ENCODE data around the gene PPM1N.

The PPM1N gene

GRCh38 chr19:45547211-45547770 lies 49.0 kb downstream of the PPM1N start:
- H3K79me2 ChIP-seq, result no peaks in the 10 kb centered on the region
- no peak overlapping the region for H2AFZ ChIP-seq
- no peaks in the 10 kb centered on the region for H3K9me3 ChIP-seq (ENCODE audit: control insufficient read depth, low read length)
- no peaks in the 10 kb centered on the region for H3K27me3 ChIP-seq (ENCODE audit: control insufficient read depth, insufficient read depth, low read length)
- no peaks in the 10 kb centered on the region for H3K36me3 ChIP-seq (ENCODE audit: control insufficient read depth, insufficient read depth, low read length)
- no peak overlapping the region for H3K9ac ChIP-seq
- no peak overlapping the region for H3K27ac ChIP-seq
- no peak overlapping the region for H3K4me3 ChIP-seq (ENCODE audit: low read depth, low read length)
- no peak overlapping the region for H3K4me2 ChIP-seq (ENCODE audit: low read length)
- no peak for TF ChIP-seq CTCF (IDR thresholded peaks at IDR 0.05)
- no peaks in the 10 kb centered on the region for H3K4me1 ChIP-seq

DNA sequence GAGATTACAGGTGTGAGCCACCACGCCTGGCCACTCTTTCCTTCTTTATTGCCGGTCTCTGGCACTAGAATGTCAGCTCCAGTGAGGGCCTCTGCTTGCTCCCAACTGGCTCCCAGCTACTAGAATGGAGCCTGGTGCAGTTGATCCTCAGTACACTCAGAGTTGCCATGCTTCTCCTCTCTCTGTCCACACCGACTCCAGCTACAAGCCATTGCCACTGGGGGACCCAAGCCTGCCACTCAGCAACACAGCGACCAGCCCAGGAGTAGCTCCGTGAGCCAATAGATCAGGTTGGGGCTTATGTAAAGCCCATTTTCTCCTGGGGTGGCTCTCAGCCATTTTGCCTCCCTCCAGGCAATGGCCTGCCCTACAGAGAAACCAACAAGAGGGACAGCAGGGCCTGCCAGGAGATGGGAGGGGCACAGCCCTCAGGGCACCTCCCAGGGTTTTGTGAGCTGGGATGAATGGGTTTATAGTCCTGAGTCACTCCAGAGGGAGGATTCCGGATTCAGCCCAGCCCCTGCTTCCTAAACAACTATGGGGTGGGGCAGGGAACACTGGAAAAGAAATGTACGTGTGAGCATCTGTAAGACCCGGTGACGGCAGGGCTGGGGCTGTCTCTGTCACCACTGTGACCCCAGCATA lies 49.8 kb downstream of the PPM1N start:
- peaks cover 4% of the 10 kb centered on the region for H3K79me2 ChIP-seq
- H3K4me2 ChIP-seq (ENCODE audit: low read length), result no peak overlapping the region
- no peak overlapping the region for H3K9ac ChIP-seq
- TF ChIP-seq CTCF (IDR thresholded peaks at IDR 0.05), result no peak
- no peaks in the 10 kb centered on the region for H3K27me3 ChIP-seq (ENCODE audit: control insufficient read depth, insufficient read depth, low read length)
- H3K27ac ChIP-seq, result no peak overlapping the region
- no peak overlapping the region for H3K4me3 ChIP-seq (ENCODE audit: low read depth, low read length)
- H2AFZ ChIP-seq, result no peak overlapping the region
- H3K4me1 ChIP-seq, result no peaks in the 10 kb centered on the region
- H3K9me3 ChIP-seq (ENCODE audit: control insufficient read depth, low read length), result no peaks in the 10 kb centered on the region
- H3K36me3 ChIP-seq (ENCODE audit: control insufficient read depth, insufficient read depth, low read length), result no peaks in the 10 kb centered on the region

All from parathyroid adenoma (tissue), 2 donors.